GM21723 (cell line): ENCODE results near the gene PIH1D1.
"Not testable (repeated sequence)": the region's sequence is repeated elsewhere in the genome, so short reads cannot be mapped to it uniquely, and the experiment has no call there.

ENCODE experiments used
- ATAC-seq: cut with Tn5 transposase; IDR thresholded peaks from one replicate; pipeline ENCODE4 v1.9.1; 2021; ENCODE audit warnings: mild to moderate bottlenecking, moderate library complexity; ENCODE audit not compliant: unreplicated experiment

The PIH1D1 gene

GRCh38 chr19:49456326-49456725, 4.7 kb upstream of the PIH1D1 start:
- ATAC-seq: no peak

- ATAC-seq: no peak
Measured at GRCh38 chr19:49455773-49456172, 4.2 kb upstream of the PIH1D1 start.

- ATAC-seq: no peak
Measured at GRCh38 chr19:49453757-49454240, 2.2 kb upstream of the PIH1D1 start.

- peak; percentile 79 for ATAC-seq
Measured at GRCh38 chr19:49453013-49453756, 1.6 kb upstream of the PIH1D1 start, which contains the start of gene ALDH16A1. ALDH16A1 (plus strand) TSS chr19:49453225; CDS start chr19:49453332, 107 bp downstream.

- ATAC-seq: no peak
Measured at GRCh38 chr19:49450405-49450804, 1.2 kb downstream of the PIH1D1 start.

- ATAC-seq: no peak
Measured at GRCh38 chr19:49448432-49448786, 3.2 kb downstream of the PIH1D1 start.

- no peak for ATAC-seq
Measured at GRCh38 chr19:49447485-49448431, 3.9 kb downstream of the PIH1D1 start.

- no peak for ATAC-seq
Measured at GRCh38 chr19:49445997-49446396, 5.6 kb downstream of the PIH1D1 start.

- ATAC-seq: not testable (repeated sequence)
Measured at GRCh38 chr19:49444100-49444700, 7.4 kb downstream of the PIH1D1 start.

- peak; percentile 71 for ATAC-seq
Measured at GRCh38 chr19:49443366-49444099, 8.1 kb downstream of the PIH1D1 start.

GRCh38 chr19:49442771-49443365, 8.7 kb downstream of the PIH1D1 start:
- peak; percentile 12 for ATAC-seq

- ATAC-seq: no peak
Measured at GRCh38 chr19:49442354-49442753, 9.3 kb downstream of the PIH1D1 start.

GRCh38 chr19:49441960-49442350, 9.7 kb downstream of the PIH1D1 start:
- ATAC-seq: no peak

- no peak for ATAC-seq
Measured at GRCh38 chr19:49441210-49441959, 10.2 kb downstream of the PIH1D1 start, which contains the start of gene SLC17A7. SLC17A7 (minus strand) TSS chr19:49441527; CDS start chr19:49441379, 148 bp downstream.

- no peak for ATAC-seq
Measured at GRCh38 chr19:49440439-49441209, 11.0 kb downstream of the PIH1D1 start.

GRCh38 chr19:49439836-49440235, 11.8 kb downstream of the PIH1D1 start:
- no peak for ATAC-seq

GRCh38 chr19:49438261-49438660, 13.4 kb downstream of the PIH1D1 start:
- no peak for ATAC-seq

- ATAC-seq: no peak
Measured at GRCh38 chr19:49437231-49437630, 14.4 kb downstream of the PIH1D1 start.
